Measurements from ENCODE around the gene MKKS.

MKKS gene

GRCh38 chr20:10433623-10434466 is at the start of gene MKKS:
TSS of gene MKKS (minus strand) at chr20:10434222. CDS start at chr20:10413514, 20,708 bp downstream.
- H3K4me3 Mint-ChIP-seq: peak within 1 kb of the TSS; percentile 91
- H3K36me3 Mint-ChIP-seq (ENCODE audit: low read depth): peaks cover 48% of the 10 kb centered on the region
- H3K4me1 Mint-ChIP-seq (ENCODE audit: low read depth): peaks cover 63% of the 10 kb centered on the region
- peak within 1 kb of the TSS; percentile 96 for H3K27ac Mint-ChIP-seq
- no peaks in the 10 kb centered on the region for H3K27me3 Mint-ChIP-seq
- no peaks in the 10 kb centered on the region for H3K9me3 Mint-ChIP-seq
- DNase-seq: peak; percentile 90

GRCh38 chr20:10483691-10484090 is 49.7 kb upstream of the MKKS start:
- no peaks in the 10 kb centered on the region for H3K36me3 Mint-ChIP-seq (ENCODE audit: low read depth)
- DNase-seq: no peak
- H3K27me3 Mint-ChIP-seq: no peaks in the 10 kb centered on the region

GRCh38 chr20:10481676-10482075 is 47.7 kb upstream of the MKKS start:
- peaks cover 2% of the 10 kb centered on the region for H3K4me1 Mint-ChIP-seq (ENCODE audit: low read depth)
- no peaks in the 10 kb centered on the region for H3K9me3 Mint-ChIP-seq
- no peak overlapping the region for H3K27ac Mint-ChIP-seq
- no peaks in the 10 kb centered on the region for H3K27me3 Mint-ChIP-seq
- no peak for DNase-seq
- H3K4me3 Mint-ChIP-seq: no peak overlapping the region
- no peaks in the 10 kb centered on the region for H3K36me3 Mint-ChIP-seq (ENCODE audit: low read depth)

More at GRCh38 chr20:10483691-10484090, 49.7 kb upstream of the MKKS start:
- Mint-ChIP-seq H3K9me3 (no peaks in the 10 kb centered on the region), H3K4me3 (no peak overlapping the region), H3K27ac (no peak overlapping the region), H3K4me1 (ENCODE audit: low read depth) (peaks cover 10% of the 10 kb centered on the region)

- Mint-ChIP-seq H3K27ac (no peak overlapping the region), H3K4me1 (ENCODE audit: low read depth) (peaks cover 25% of the 10 kb centered on the region), H3K9me3 (no peaks in the 10 kb centered on the region), H3K27me3 (no peaks in the 10 kb centered on the region), H3K4me3 (no peak overlapping the region), H3K36me3 (ENCODE audit: low read depth) (peaks cover 2% of the 10 kb centered on the region)
- DNase-seq: no peak
These were observed 44.9 kb upstream of the MKKS start for GRCh38 chr20:10478930-10479329.

- Mint-ChIP-seq H3K36me3 (ENCODE audit: low read depth) (peaks cover 2% of the 10 kb centered on the region), H3K4me3 (no peak overlapping the region), H3K4me1 (ENCODE audit: low read depth) (peaks cover 25% of the 10 kb centered on the region), H3K27me3 (no peaks in the 10 kb centered on the region), H3K27ac (no peak overlapping the region), H3K9me3 (no peaks in the 10 kb centered on the region)
- DNase-seq: no peak
These were observed 44.2 kb upstream of the MKKS start for GRCh38 chr20:10478205-10478604.

GRCh38 chr20:10476319-10476724 is 42.3 kb upstream of the MKKS start:
- Mint-ChIP-seq H3K9me3 (no peaks in the 10 kb centered on the region), H3K27ac (no peak overlapping the region), H3K4me1 (ENCODE audit: low read depth) (peaks cover 25% of the 10 kb centered on the region), H3K27me3 (no peaks in the 10 kb centered on the region), H3K36me3 (ENCODE audit: low read depth) (peaks cover 8% of the 10 kb centered on the region), H3K4me3 (no peak overlapping the region)
- DNase-seq: no peak

- Mint-ChIP-seq H3K36me3 (ENCODE audit: low read depth) (peaks cover 12% of the 10 kb centered on the region), H3K9me3 (no peaks in the 10 kb centered on the region), H3K4me1 (ENCODE audit: low read depth) (peaks cover 25% of the 10 kb centered on the region), H3K27ac (no peak overlapping the region), H3K4me3 (no peak overlapping the region), H3K27me3 (no peaks in the 10 kb centered on the region)
- DNase-seq: no peak
These were observed 41.2 kb upstream of the MKKS start for GRCh38 chr20:10475225-10475624.

- DNase-seq: no peak
- Mint-ChIP-seq H3K27ac (no peak overlapping the region), H3K4me1 (ENCODE audit: low read depth) (peaks cover 28% of the 10 kb centered on the region), H3K4me3 (no peak overlapping the region), H3K27me3 (no peaks in the 10 kb centered on the region), H3K9me3 (no peaks in the 10 kb centered on the region), H3K36me3 (ENCODE audit: low read depth) (peaks cover 17% of the 10 kb centered on the region)
These were observed 40.7 kb upstream of the MKKS start for GRCh38 chr20:10474606-10475184.

- no peak for DNase-seq
- Mint-ChIP-seq H3K4me3 (no peak overlapping the region), H3K27ac (no peak overlapping the region), H3K4me1 (ENCODE audit: low read depth) (peaks cover 33% of the 10 kb centered on the region), H3K27me3 (no peaks in the 10 kb centered on the region), H3K36me3 (ENCODE audit: low read depth) (peaks cover 19% of the 10 kb centered on the region), H3K9me3 (no peaks in the 10 kb centered on the region)
These were observed 38.8 kb upstream of the MKKS start for GRCh38 chr20:10472871-10473270.

GRCh38 chr20:10470276-10470675 is 36.3 kb upstream of the MKKS start:
- no peak overlapping the region for H3K4me3 Mint-ChIP-seq
- DNase-seq: no peak
- peaks cover 17% of the 10 kb centered on the region for H3K36me3 Mint-ChIP-seq (ENCODE audit: low read depth)
- no peaks in the 10 kb centered on the region for H3K9me3 Mint-ChIP-seq
- H3K4me1 Mint-ChIP-seq (ENCODE audit: low read depth): peaks cover 20% of the 10 kb centered on the region
- no peak overlapping the region for H3K27ac Mint-ChIP-seq
- H3K27me3 Mint-ChIP-seq: no peaks in the 10 kb centered on the region

GRCh38 chr20:10469599-10469998 is 35.6 kb upstream of the MKKS start:
- DNase-seq: no peak
- H3K4me3 Mint-ChIP-seq: no peak overlapping the region
- peaks cover 14% of the 10 kb centered on the region for H3K4me1 Mint-ChIP-seq (ENCODE audit: low read depth)
- no peaks in the 10 kb centered on the region for H3K9me3 Mint-ChIP-seq
- no peak overlapping the region for H3K27ac Mint-ChIP-seq
- H3K36me3 Mint-ChIP-seq (ENCODE audit: low read depth): peaks cover 21% of the 10 kb centered on the region
- no peaks in the 10 kb centered on the region for H3K27me3 Mint-ChIP-seq

GRCh38 chr20:10469056-10469455 is 35.0 kb upstream of the MKKS start:
- Mint-ChIP-seq H3K27ac (no peak overlapping the region), H3K36me3 (ENCODE audit: low read depth) (peaks cover 22% of the 10 kb centered on the region), H3K4me1 (ENCODE audit: low read depth) (peaks cover 11% of the 10 kb centered on the region), H3K4me3 (no peak overlapping the region), H3K27me3 (no peaks in the 10 kb centered on the region), H3K9me3 (no peaks in the 10 kb centered on the region)
- DNase-seq: no peak

- Mint-ChIP-seq H3K36me3 (ENCODE audit: low read depth) (peaks cover 29% of the 10 kb centered on the region), H3K4me3 (no peak overlapping the region)
These were observed 34.4 kb upstream of the MKKS start for GRCh38 chr20:10468340-10468845.

GRCh38 chr20:10467681-10468339 is 33.8 kb upstream of the MKKS start:
- Mint-ChIP-seq H3K36me3 (ENCODE audit: low read depth) (peaks cover 33% of the 10 kb centered on the region), H3K4me3 (no peak overlapping the region), H3K4me1 (ENCODE audit: low read depth) (peaks cover 12% of the 10 kb centered on the region), H3K9me3 (no peaks in the 10 kb centered on the region), H3K27ac (no peak overlapping the region), H3K27me3 (no peaks in the 10 kb centered on the region)
- DNase-seq: no peak

More at GRCh38 chr20:10468340-10468845, 34.4 kb upstream of the MKKS start:
- Mint-ChIP-seq H3K9me3 (no peaks in the 10 kb centered on the region), H3K4me1 (ENCODE audit: low read depth) (peaks cover 11% of the 10 kb centered on the region), H3K27me3 (no peaks in the 10 kb centered on the region), H3K27ac (no peak overlapping the region)
- no peak for DNase-seq
